ENCODE measurements around the gene ISCU.

- TF ChIP-seq ZKSCAN8 (CRISPR knock-in tag; IDR thresholded peaks at IDR 0.05) (no peak), POLR2A (conservative IDR thresholded peaks at IDR 0.05) (no peak), SIN3B (IDR thresholded peaks at IDR 0.05; ENCODE audit: low read depth) (no peak), NKRF (IDR thresholded peaks at IDR 0.05; ENCODE audit: borderline replicate concordance) (no peak), CUX1 (CRISPR knock-in tag; IDR thresholded peaks at IDR 0.05) (no peak), CTCF (IDR thresholded peaks at IDR 0.05 in 2 of 3, conservative IDR thresholded peaks at IDR 0.05 in 1 of 3; ENCODE audit: insufficient read depth in 2 of 3, low read depth in 1 of 3, low read length in 3 of 3) (no peak), RBM34 (IDR thresholded peaks at IDR 0.05; ENCODE audit: borderline replicate concordance, insufficient read depth, low read length) (no peak), CHD1 (IDR thresholded peaks at IDR 0.05; ENCODE audit: low read length) (no peak)
Measured at GRCh38 chr12:108523365-108523764, 39.0 kb upstream of the ISCU start.
